Measurements from ENCODE around the gene VWDE. TPM values are rescaled to one million over a fixed set of nuclear protein-coding genes. Genes with fewer than 3 reads are reported as not detected.

VWDE gene
- total and polyA plus RNA-seq, 4 donors = 0.21 to 0.55 TPM; not detected in 2

DNA sequence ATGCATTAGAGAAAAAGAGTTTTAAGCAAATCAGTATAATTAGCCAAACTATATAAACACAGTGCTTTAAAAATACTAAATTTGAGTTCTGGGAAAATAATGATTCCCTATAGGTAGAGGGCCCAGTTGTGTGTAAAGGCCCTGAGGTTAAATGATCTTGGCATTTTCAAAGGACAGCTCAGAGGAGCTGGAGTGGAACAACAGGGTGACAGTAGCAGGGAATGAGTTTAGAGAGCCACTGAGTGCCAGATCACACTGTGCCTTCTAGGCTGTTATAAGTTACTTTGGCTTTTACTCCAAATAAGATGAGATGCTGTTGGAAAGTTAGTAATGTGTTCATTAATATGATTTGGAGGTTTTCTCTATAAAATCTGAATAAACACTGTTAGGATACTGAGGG is 34.6 kb downstream of the VWDE start:
- Histone ChIP-seq H3K9me3 (ENCODE audit: control insufficient read depth, low read length) (no peaks in the 10 kb centered on the region), H3K27me3 (ENCODE audit: control insufficient read depth in 1 of 2, insufficient read depth in 2 of 2, low read length in 1 of 2) (no peaks in the 10 kb centered on the region), H3K36me3 (ENCODE audit: control insufficient read depth in 1 of 2, insufficient read depth in 2 of 2, low read length in 1 of 2) (no peaks in the 10 kb centered on the region), H3K4me3 (ENCODE audit: low read length in 2 of 2) (no peak overlapping the region), H3K4me1 (ENCODE audit: control insufficient read depth in 1 of 2, insufficient read depth in 2 of 2, low read length in 2 of 2) (no peaks in the 10 kb centered on the region), H3K27ac (ENCODE audit: low read depth in 1 of 2, low read length in 2 of 2) (no peak overlapping the region)
- intact Hi-C loops (cut with DNase I) = no loop called here
- DNase-seq = no peak
- no peak for ATAC-seq (ENCODE audit: low FRiP score)

DNA sequence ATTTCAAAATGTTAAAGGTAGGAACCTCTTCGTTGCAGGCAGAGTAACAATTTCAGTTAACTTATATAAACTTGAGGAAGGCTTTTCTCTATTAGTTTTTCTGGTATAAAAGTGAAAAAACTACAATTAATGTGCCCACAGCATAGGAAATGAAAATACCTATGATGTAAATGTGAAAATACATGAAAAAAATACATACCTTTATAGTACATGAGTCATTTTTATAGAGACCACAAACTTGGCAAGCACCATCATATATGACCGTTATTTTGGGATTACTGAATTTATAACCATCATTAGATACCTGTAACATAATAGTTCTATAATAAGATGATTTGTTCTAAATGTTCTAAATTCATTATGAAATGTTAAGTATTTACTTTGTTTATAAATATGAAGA is 42.7 kb downstream of the VWDE start:
- intact Hi-C loops (cut with DNase I) = no loop called here
- no peak for DNase-seq
- 40 to 65% methylated on average over 2 of the region's 2 CpGs for WGBS, 2 donors
- Histone ChIP-seq H3K36me3 (ENCODE audit: control insufficient read depth in 1 of 2, insufficient read depth in 2 of 2, low read length in 1 of 2) (no peaks in the 10 kb centered on the region), H3K4me1 (ENCODE audit: control insufficient read depth in 1 of 2, insufficient read depth in 2 of 2, low read length in 2 of 2) (no peaks in the 10 kb centered on the region), H3K9me3 (ENCODE audit: control insufficient read depth, low read length) (no peaks in the 10 kb centered on the region), H3K27ac (ENCODE audit: low read depth in 1 of 2, low read length in 2 of 2) (no peak overlapping the region), H3K27me3 (ENCODE audit: control insufficient read depth in 1 of 2, insufficient read depth in 2 of 2, low read length in 1 of 2) (no peaks in the 10 kb centered on the region), H3K4me3 (ENCODE audit: low read length in 2 of 2) (no peak overlapping the region)
- ATAC-seq (ENCODE audit: low FRiP score) = no peak

DNA sequence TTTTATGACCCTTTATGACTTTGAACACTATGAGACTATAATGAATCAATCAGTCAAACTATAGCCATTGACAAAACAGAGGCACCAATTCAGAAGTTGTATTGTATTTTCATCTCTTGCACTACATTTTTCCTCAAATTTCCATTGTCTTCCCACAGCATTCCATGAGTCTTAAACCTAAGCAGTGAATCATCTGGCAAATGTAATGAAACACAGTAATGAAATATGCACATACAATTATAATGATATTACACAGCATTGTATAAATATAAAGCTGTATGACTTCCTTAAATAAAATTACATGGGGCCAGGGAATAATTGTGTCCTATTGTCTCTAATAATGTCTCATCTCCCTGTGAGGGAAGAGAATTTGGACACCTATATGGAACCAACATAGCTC is 45.0 kb downstream of the VWDE start:
- DNase-seq (no peak), ATAC-seq (ENCODE audit: low FRiP score) (no peak)
- no peaks in the 10 kb centered on the region for H3K36me3 ChIP-seq (ENCODE audit: control insufficient read depth in 1 of 2, insufficient read depth in 2 of 2, low read length in 1 of 2)
- intact Hi-C loops (cut with DNase I) = no loop called here
- H3K4me1 ChIP-seq (ENCODE audit: control insufficient read depth in 1 of 2, insufficient read depth in 2 of 2, low read length in 2 of 2) = no peaks in the 10 kb centered on the region
- no peak overlapping the region for H3K27ac ChIP-seq (ENCODE audit: low read depth in 1 of 2, low read length in 2 of 2)
- H3K9me3 ChIP-seq (ENCODE audit: control insufficient read depth, low read length) = no peaks in the 10 kb centered on the region
- no peak overlapping the region for H3K4me3 ChIP-seq (ENCODE audit: low read length in 2 of 2)
- H3K27me3 ChIP-seq (ENCODE audit: control insufficient read depth in 1 of 2, insufficient read depth in 2 of 2, low read length in 1 of 2) = no peaks in the 10 kb centered on the region

DNA sequence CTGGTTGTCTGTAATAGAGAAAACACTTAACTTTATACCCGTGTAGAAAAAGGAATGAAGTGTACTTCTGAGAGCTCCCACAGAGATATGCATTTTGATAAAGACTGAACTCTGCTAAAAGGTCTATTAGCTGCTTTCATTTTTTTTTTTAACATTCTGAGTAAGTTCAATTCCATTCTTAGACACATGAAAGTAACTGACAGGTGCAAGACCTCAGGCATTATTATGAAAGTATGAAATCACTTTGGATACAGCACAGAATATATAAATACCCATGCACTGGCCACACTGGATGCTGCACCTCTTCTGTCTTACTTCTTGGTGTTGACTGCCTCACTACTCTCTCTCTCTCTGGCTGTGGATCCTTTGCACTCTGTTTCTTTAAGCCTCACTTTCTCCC is 46.2 kb downstream of the VWDE start:
- Histone ChIP-seq H3K36me3 (ENCODE audit: control insufficient read depth in 1 of 2, insufficient read depth in 2 of 2, low read length in 1 of 2) (no peaks in the 10 kb centered on the region), H3K4me1 (ENCODE audit: control insufficient read depth in 1 of 2, insufficient read depth in 2 of 2, low read length in 2 of 2) (no peaks in the 10 kb centered on the region), H3K27ac (ENCODE audit: low read depth in 1 of 2, low read length in 2 of 2) (no peak overlapping the region), H3K27me3 (ENCODE audit: control insufficient read depth in 1 of 2, insufficient read depth in 2 of 2, low read length in 1 of 2) (no peaks in the 10 kb centered on the region), H3K4me3 (ENCODE audit: low read length in 2 of 2) (no peak overlapping the region), H3K9me3 (ENCODE audit: control insufficient read depth, low read length) (no peaks in the 10 kb centered on the region)
- WGBS, 2 donors = 32 to 46% methylated on average over 1 of the region's 1 CpG
- intact Hi-C loops (cut with DNase I) = no loop called here
- DNase-seq (no peak), ATAC-seq (ENCODE audit: low FRiP score) (no peak)

DNA sequence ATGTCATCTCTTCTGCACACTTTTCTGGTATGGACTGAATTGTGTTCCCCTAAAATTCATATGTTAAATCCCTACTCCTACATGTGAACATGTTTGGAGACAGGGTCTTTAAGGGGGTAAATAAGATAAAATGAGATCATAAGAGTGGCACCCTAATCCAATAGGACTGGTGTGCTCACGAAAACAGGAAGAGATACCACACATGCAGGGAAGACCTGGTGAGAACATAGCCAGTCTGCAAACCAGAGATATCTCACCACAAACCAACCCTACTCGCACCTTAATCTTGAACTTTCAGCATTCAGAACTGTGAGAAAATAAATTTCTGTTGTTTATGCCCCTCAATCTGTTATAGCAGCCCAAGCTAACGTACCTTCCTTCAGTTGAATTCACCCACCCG is 51.8 kb downstream of the VWDE start:
- Histone ChIP-seq H3K4me3 (ENCODE audit: low read length in 2 of 2) (no peak overlapping the region), H3K4me1 (ENCODE audit: control insufficient read depth in 1 of 2, insufficient read depth in 2 of 2, low read length in 2 of 2) (no peaks in the 10 kb centered on the region), H3K36me3 (ENCODE audit: control insufficient read depth in 1 of 2, insufficient read depth in 2 of 2, low read length in 1 of 2) (no peaks in the 10 kb centered on the region), H3K9me3 (ENCODE audit: control insufficient read depth, low read length) (no peaks in the 10 kb centered on the region), H3K27ac (ENCODE audit: low read depth in 1 of 2, low read length in 2 of 2) (no peak overlapping the region), H3K27me3 (ENCODE audit: control insufficient read depth in 1 of 2, insufficient read depth in 2 of 2, low read length in 1 of 2) (no peaks in the 10 kb centered on the region)
- ATAC-seq (ENCODE audit: low FRiP score) (no peak), DNase-seq (no peak)
- WGBS, 2 donors = 80 to 82% methylated on average over 4 of the region's 4 CpGs
- intact Hi-C loops (cut with DNase I) = no loop called here

DNA sequence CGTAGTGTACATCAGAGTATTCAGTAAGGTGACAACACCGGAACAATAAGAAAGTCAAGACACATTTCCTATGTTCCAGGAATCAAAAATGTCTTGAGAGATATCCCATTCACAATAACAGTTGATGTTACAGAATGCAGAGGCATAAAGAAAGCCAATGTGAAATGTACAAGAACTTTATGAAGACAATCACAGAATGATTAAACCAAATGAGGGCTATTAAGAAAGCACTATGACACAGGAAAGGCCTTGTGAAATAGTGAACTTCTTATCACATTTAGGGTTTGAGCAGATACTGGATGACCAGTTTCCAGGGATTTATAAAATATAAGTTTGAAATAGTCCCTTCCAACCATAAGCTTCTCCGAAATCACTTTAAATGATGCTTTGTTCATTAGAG is 52.7 kb downstream of the VWDE start:
- intact Hi-C loops (cut with DNase I) = no loop called here
- no peaks in the 10 kb centered on the region for H3K4me1 ChIP-seq (ENCODE audit: control insufficient read depth in 1 of 2, insufficient read depth in 2 of 2, low read length in 2 of 2)
- H3K36me3 ChIP-seq (ENCODE audit: control insufficient read depth in 1 of 2, insufficient read depth in 2 of 2, low read length in 1 of 2) = no peaks in the 10 kb centered on the region
- no peak for ATAC-seq (ENCODE audit: low FRiP score)
- no peak overlapping the region for H3K4me3 ChIP-seq (ENCODE audit: low read length in 2 of 2)
- no peaks in the 10 kb centered on the region for H3K9me3 ChIP-seq (ENCODE audit: control insufficient read depth, low read length)
- no peaks in the 10 kb centered on the region for H3K27me3 ChIP-seq (ENCODE audit: control insufficient read depth in 1 of 2, insufficient read depth in 2 of 2, low read length in 1 of 2)
- 94 to 95% methylated on average over 3 of the region's 3 CpGs for WGBS, 2 donors
- DNase-seq = no peak
- H3K27ac ChIP-seq (ENCODE audit: low read depth in 1 of 2, low read length in 2 of 2) = no peak overlapping the region

DNA sequence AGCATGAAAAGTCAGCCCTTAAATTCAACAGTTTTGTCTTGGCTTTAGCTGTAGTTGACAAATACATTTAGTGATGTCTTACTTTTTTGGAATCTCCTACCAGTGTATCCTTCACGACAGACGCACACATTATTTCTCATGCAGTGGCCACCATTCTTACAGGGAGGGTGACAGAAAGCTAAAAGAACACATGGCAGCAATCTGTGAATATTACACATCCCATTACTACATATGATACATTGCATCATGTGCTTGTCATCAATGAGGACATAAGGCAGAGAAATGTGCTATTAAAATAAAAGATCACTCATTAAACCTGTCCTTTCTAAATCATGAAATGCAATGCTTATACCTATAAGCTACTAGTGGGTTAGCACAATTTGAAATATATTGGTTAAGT is 66.6 kb downstream of the VWDE start:
- 81 to 91% methylated on average over 2 of the region's 2 CpGs for WGBS, 2 donors
- Histone ChIP-seq H3K27me3 (ENCODE audit: control insufficient read depth in 1 of 2, insufficient read depth in 2 of 2, low read length in 1 of 2) (no peaks in the 10 kb centered on the region), H3K4me3 (ENCODE audit: low read length in 2 of 2) (no peak overlapping the region), H3K27ac (ENCODE audit: low read depth in 1 of 2, low read length in 2 of 2) (no peak overlapping the region), H3K9me3 (ENCODE audit: control insufficient read depth, low read length) (no peaks in the 10 kb centered on the region), H3K4me1 (ENCODE audit: control insufficient read depth in 1 of 2, insufficient read depth in 2 of 2, low read length in 2 of 2) (no peaks in the 10 kb centered on the region), H3K36me3 (ENCODE audit: control insufficient read depth in 1 of 2, insufficient read depth in 2 of 2, low read length in 1 of 2) (no peaks in the 10 kb centered on the region)
- no peak for ATAC-seq (ENCODE audit: low FRiP score)
- no peak for DNase-seq
- intact Hi-C loops (cut with DNase I) = no loop called here

DNA sequence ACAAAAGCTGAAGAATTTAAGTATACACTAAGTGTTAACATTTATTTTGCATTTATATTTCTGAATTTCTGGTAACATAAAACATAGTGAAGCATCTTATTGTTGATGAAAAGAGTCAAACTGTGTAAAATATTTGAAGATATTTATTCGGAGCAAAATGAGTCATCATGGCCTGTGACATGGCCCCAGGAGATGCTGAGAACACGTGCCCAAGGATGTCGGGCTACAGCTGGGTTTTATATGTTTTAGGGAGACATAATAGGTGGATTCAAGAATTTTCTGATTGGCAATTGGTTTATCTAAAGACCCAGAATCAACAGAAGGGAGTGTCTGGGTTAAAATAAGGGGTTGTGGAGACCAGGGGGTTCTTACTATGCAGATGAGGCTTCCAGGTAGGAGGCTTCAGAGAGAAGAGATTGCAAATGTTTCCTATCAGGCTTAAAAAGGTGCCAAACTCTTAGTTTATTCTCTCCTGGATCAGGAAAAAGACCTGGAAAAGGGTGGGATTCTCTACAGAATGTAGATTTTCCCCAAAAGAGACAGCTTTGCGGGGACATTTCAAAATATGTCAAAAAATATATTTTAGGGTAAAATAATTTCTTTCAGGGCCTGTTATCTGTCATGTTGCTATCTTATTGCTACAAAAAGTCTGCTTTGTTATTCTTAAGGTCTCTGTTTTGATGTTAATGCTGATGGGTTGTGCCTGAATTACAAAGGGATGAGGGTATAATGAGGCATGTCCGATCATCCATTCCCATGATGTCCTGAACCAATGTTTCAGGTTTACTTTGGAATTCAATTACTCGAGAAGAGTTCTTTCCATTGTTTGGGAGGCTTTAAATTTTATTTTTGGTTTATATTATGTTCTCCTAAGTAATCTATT is 74.5 kb downstream of the VWDE start:
- WGBS, 2 donors = 31 to 51% methylated on average over 6 of the region's 6 CpGs
- DNase-seq = no peak
- Histone ChIP-seq H3K27ac (ENCODE audit: low read depth in 1 of 2, low read length in 2 of 2) (no peak overlapping the region), H3K4me1 (ENCODE audit: control insufficient read depth in 1 of 2, insufficient read depth in 2 of 2, low read length in 2 of 2) (no peaks in the 10 kb centered on the region), H3K27me3 (ENCODE audit: control insufficient read depth in 1 of 2, insufficient read depth in 2 of 2, low read length in 1 of 2) (no peaks in the 10 kb centered on the region), H3K9me3 (ENCODE audit: control insufficient read depth, low read length) (peaks cover 1% of the 10 kb centered on the region), H3K36me3 (ENCODE audit: control insufficient read depth in 1 of 2, insufficient read depth in 2 of 2, low read length in 1 of 2) (no peaks in the 10 kb centered on the region), H3K4me3 (ENCODE audit: low read length in 2 of 2) (no peak overlapping the region)
- intact Hi-C loops (cut with DNase I) = no loop called here
- no peak for ATAC-seq (ENCODE audit: low FRiP score)

DNA sequence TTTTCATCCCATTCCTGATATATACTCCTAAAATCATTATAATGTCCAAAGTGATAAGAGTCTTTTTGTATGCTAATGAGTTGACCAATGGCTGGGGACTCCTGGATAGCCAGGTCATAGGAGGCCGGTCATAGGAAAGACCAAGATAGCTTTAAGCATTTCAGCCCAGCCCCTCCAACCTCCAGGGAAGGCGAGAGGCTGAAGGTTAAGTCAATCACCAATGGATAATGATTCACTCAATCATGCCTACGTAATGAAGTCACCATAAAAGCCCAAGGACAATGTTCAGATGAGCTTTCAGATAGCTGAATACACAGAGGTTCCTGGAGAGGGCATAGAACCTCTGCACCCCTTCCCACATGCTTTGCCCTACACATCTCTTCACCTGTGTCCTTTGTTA is 75.7 kb downstream of the VWDE start:
- intact Hi-C loops (cut with DNase I) = no loop called here
- ATAC-seq (ENCODE audit: low FRiP score) = no peak
- Histone ChIP-seq H3K4me3 (ENCODE audit: low read length in 2 of 2) (no peak overlapping the region), H3K4me1 (ENCODE audit: control insufficient read depth in 1 of 2, insufficient read depth in 2 of 2, low read length in 2 of 2) (no peaks in the 10 kb centered on the region), H3K9me3 (ENCODE audit: control insufficient read depth, low read length) (peaks cover 1% of the 10 kb centered on the region), H3K27ac (ENCODE audit: low read depth in 1 of 2, low read length in 2 of 2) (no peak overlapping the region), H3K36me3 (ENCODE audit: control insufficient read depth in 1 of 2, insufficient read depth in 2 of 2, low read length in 1 of 2) (no peaks in the 10 kb centered on the region), H3K27me3 (ENCODE audit: control insufficient read depth in 1 of 2, insufficient read depth in 2 of 2, low read length in 1 of 2) (no peaks in the 10 kb centered on the region)
- 75 to 81% methylated on average over 3 of the region's 3 CpGs for WGBS, 2 donors
- DNase-seq = no peak
